Liver (tissue), 9 donors: Measurements from ENCODE around the gene CHD9NB. TPM values are rescaled to one million over a fixed set of nuclear protein-coding genes. Genes with fewer than 3 reads are reported as not detected.

Experiments
- DNase-seq: peaks from one replicate; pipeline ENCODE4 v3.0.0-alpha.2; 2017; ENCODE audit warnings: low spot score
- H3K27ac ChIP-seq, 2 donors: one replicate each; pipeline ENCODE4 v1.7.0; 2013; ENCODE audit warnings: inconsistent platforms in 2 of 2, low read length in 2 of 2, control low read depth in 1 of 2, low read depth in 1 of 2, mild to moderate bottlenecking in 1 of 2
- H3K27me3 ChIP-seq, 4 donors: one replicate each; pipeline versions ENCODE4 v1.6.1 to v1.7.0; 2013; ENCODE audit warnings: low read length in 3 of 4, inconsistent platforms in 1 of 4, mild to moderate bottlenecking in 1 of 4, moderate library complexity in 1 of 4; ENCODE audit not compliant: control insufficient read depth in 4 of 4, insufficient read depth in 4 of 4
- H3K36me3 ChIP-seq, 4 donors: one replicate each; pipeline versions ENCODE4 v1.6.1 to v1.7.0; 2013; ENCODE audit warnings: low read length in 3 of 4, mild to moderate bottlenecking in 3 of 4, low read depth in 1 of 4, moderate library complexity in 1 of 4; ENCODE audit not compliant: control insufficient read depth in 4 of 4, insufficient read depth in 3 of 4
- H3K4me1 ChIP-seq, 4 donors: one replicate each; pipeline versions ENCODE4 v1.6.1 to v1.7.0; 2013; ENCODE audit warnings: low read length in 3 of 4, mild to moderate bottlenecking in 3 of 4, moderate library complexity in 1 of 4; ENCODE audit not compliant: control insufficient read depth in 4 of 4, insufficient read depth in 4 of 4
- H3K4me3 ChIP-seq, 3 donors: one replicate each; pipeline versions ENCODE4 v1.6.1 to v1.7.0; 2013; ENCODE audit warnings: low read length in 3 of 3, control low read depth in 1 of 3, low read depth in 1 of 3, mild to moderate bottlenecking in 1 of 3
- H3K9ac ChIP-seq, 2 donors: one replicate each; pipeline ENCODE4 v1.7.0; 2013; ENCODE audit warnings: low read length in 2 of 2, mild to moderate bottlenecking in 2 of 2, moderate library complexity in 2 of 2, control low read depth in 1 of 2, low read depth in 1 of 2
- H3K9me3 ChIP-seq, 4 donors: one replicate each; pipeline versions ENCODE4 v1.6.1 to v1.7.0; 2013; ENCODE audit warnings: low read length in 3 of 4; ENCODE audit not compliant: control insufficient read depth in 4 of 4
- ATF3 ChIP-seq: IDR thresholded peaks from 2 replicates; pipeline ENCODE4 v1.6.1; 2016; ENCODE audit warnings: antibody characterized with exemption
- CTCF ChIP-seq: fragments of 150-350 bp; IDR thresholded peaks from 2 replicates; pipeline ENCODE4 v1.5.1; 2017; ENCODE audit warnings: improper control_type of control experiment, low read depth, low read length; ENCODE audit not compliant: missing input control
- EGR1 ChIP-seq, 2 donors: IDR thresholded peaks; 2 replicates each; pipeline ENCODE4 v1.6.1; 2016 to 2018; ENCODE audit warnings: antibody characterized with exemption in 2 of 2, low read depth in 2 of 2
- FOXA1 ChIP-seq: IDR thresholded peaks from 2 replicates; pipeline ENCODE4 v1.6.1; 2016; ENCODE audit warnings: antibody characterized with exemption
- FOXA2 ChIP-seq: IDR thresholded peaks from 2 replicates; pipeline ENCODE4 v1.6.1; 2016; ENCODE audit warnings: antibody characterized with exemption
- GABPA ChIP-seq, 2 donors: IDR thresholded peaks in 1 of 2; conservative IDR thresholded peaks in 1 of 2; 2 replicates each; pipeline ENCODE4 v1.6.1; 2016; ENCODE audit warnings: antibody characterized with exemption in 2 of 2, mild to moderate bottlenecking in 1 of 2, moderate library complexity in 1 of 2
- HNF4A ChIP-seq, 2 donors: conservative IDR thresholded peaks; 2 replicates each; pipeline ENCODE4 v1.6.1; 2016; ENCODE audit warnings: antibody characterized with exemption in 2 of 2, mild to moderate bottlenecking in 2 of 2
- HNF4G ChIP-seq: IDR thresholded peaks from 2 replicates; pipeline ENCODE4 v1.6.1; 2016; ENCODE audit warnings: antibody characterized with exemption
- JUND ChIP-seq, 2 donors: IDR thresholded peaks; 2 replicates each; pipeline ENCODE4 v1.6.1; 2016; ENCODE audit warnings: antibody characterized with exemption in 2 of 2
- MAX ChIP-seq: IDR thresholded peaks from 2 replicates; pipeline ENCODE4 v1.6.1; 2016; ENCODE audit warnings: antibody characterized with exemption
- NR2F2 ChIP-seq: IDR thresholded peaks from 2 replicates; pipeline ENCODE4 v1.6.1; 2016; ENCODE audit warnings: antibody characterized with exemption
- RAD21 ChIP-seq, 2 donors: IDR thresholded peaks; 2 replicates each; pipeline ENCODE4 v1.6.1; 2016; ENCODE audit warnings: antibody characterized with exemption in 2 of 2, mild to moderate bottlenecking in 2 of 2
- REST ChIP-seq: IDR thresholded peaks from 2 replicates; pipeline ENCODE4 v1.6.1; 2016; ENCODE audit warnings: antibody characterized with exemption, mild to moderate bottlenecking
- RXRA ChIP-seq, 2 donors: IDR thresholded peaks; 2 replicates each; pipeline ENCODE4 v1.6.1; 2017 to 2018; ENCODE audit warnings: antibody characterized with exemption in 2 of 2, mild to moderate bottlenecking in 1 of 2
- SP1 ChIP-seq: IDR thresholded peaks from 2 replicates; pipeline ENCODE4 v1.6.1; 2018; ENCODE audit warnings: antibody characterized with exemption, mild to moderate bottlenecking
- TAF1 ChIP-seq: conservative IDR thresholded peaks from 2 replicates; pipeline ENCODE4 v1.6.1; 2016; ENCODE audit warnings: antibody characterized with exemption, mild to moderate bottlenecking
- YY1 ChIP-seq: IDR thresholded peaks from 2 replicates; pipeline ENCODE4 v1.6.1; 2016; ENCODE audit warnings: antibody characterized with exemption, mild to moderate bottlenecking
- ZBTB33 ChIP-seq: IDR thresholded peaks from 2 replicates; pipeline ENCODE4 v1.6.1; 2016; ENCODE audit warnings: antibody characterized with exemption
- WGBS: extraction: QIAGEN DNeasy Blood & Tissue Kit; methylation state at CpG from one replicate; pipeline ENCODE4 v1.1.7; 2013; 5-methylcytosine and 5-hydroxymethylcytosine counted together
- polyA plus RNA-seq, 2 donors: library from polyadenylated mRNA; stranded (reverse) in 1 of 2; unstranded in 1 of 2; fragments of 200-250 nt in 1 of 2; fragments of >200 nt in 1 of 2; fragmentation: Nextera tagmentation in 1 of 2; extraction: Ambion mirVana in 1 of 2; gene quantifications; one replicate each; pipeline versions ENCODE4 v1.2.1 to v1.2.3, GENCODE V29; 2013 to 2015
- total RNA-seq, 2 donors: library from RNA; depleted of rRNA; stranded (reverse); fragments of >200 nt; gene quantifications; one replicate each; pipeline ENCODE4 v1.2.3, GENCODE V29; 2014
- donor health status: healthy.
- donor health status: healthy.
- donor health status: healthy.
- donor health status: healthy.
- donor health status: healthy.

Gene CHD9NB
- total and polyA plus RNA-seq, 4 donors: 0.05 to 0.42 (median 0.18) TPM; not detected in 1

- H3K27me3 ChIP-seq: no peaks in the 10 kb centered on the region
- H3K9ac ChIP-seq: no peak overlapping the region
- WGBS: 86% methylated on average over 6 of the region's 6 CpGs
- TF ChIP-seq ATF3: no peak
- no peak for TF ChIP-seq ZBTB33
- no peak for TF ChIP-seq SP1
- TF ChIP-seq NR2F2: no peak
- TF ChIP-seq FOXA1: no peak
- TF ChIP-seq RAD21 (IDR thresholded peaks at IDR 0.05): no peak
- no peak for TF ChIP-seq CTCF
- TF ChIP-seq FOXA2: no peak
- TF ChIP-seq HNF4G: no peak
- no peak for TF ChIP-seq REST
- no peak for TF ChIP-seq GABPA (IDR thresholded peaks at IDR 0.05 in 1 of 2, conservative IDR thresholded peaks at IDR 0.05 in 1 of 2)
- no peak for TF ChIP-seq MAX
- TF ChIP-seq JUND (IDR thresholded peaks at IDR 0.05): no peak
- TF ChIP-seq RXRA (IDR thresholded peaks at IDR 0.05): no peak
- no peak for TF ChIP-seq YY1
- no peak for TF ChIP-seq TAF1
- TF ChIP-seq EGR1 (IDR thresholded peaks at IDR 0.05; ENCODE audit: low read depth in 2 of 2): no peak
- TF ChIP-seq HNF4A (conservative IDR thresholded peaks at IDR 0.05): no peak
- H3K27ac ChIP-seq: no peak overlapping the region
- no peaks in the 10 kb centered on the region for H3K4me1 ChIP-seq
- no peak for DNase-seq
- no peak overlapping the region for H3K4me3 ChIP-seq
- peaks cover 0 to 11% (median 2%) of the 10 kb centered on the region in 4 donors for H3K9me3 ChIP-seq
- no peaks in the 10 kb centered on the region for H3K36me3 ChIP-seq
Observed at GRCh38 chr16:53036066-53036465, 16.6 kb downstream of the CHD9NB start.
